GM19025 (cell line): ENCODE data around the gene MMEL1.
"Not testable (repeated sequence)": the region's sequence is repeated elsewhere in the genome, so short reads cannot be mapped to it uniquely, and the experiment has no call there.

ENCODE experiments used
- ATAC-seq: cut with Tn5 transposase; IDR thresholded peaks from one replicate; pipeline ENCODE4 v1.9.1; 2021; ENCODE audit warnings: mild to moderate bottlenecking, low read depth, moderate library complexity; ENCODE audit not compliant: unreplicated experiment

MMEL1 gene

DNA sequence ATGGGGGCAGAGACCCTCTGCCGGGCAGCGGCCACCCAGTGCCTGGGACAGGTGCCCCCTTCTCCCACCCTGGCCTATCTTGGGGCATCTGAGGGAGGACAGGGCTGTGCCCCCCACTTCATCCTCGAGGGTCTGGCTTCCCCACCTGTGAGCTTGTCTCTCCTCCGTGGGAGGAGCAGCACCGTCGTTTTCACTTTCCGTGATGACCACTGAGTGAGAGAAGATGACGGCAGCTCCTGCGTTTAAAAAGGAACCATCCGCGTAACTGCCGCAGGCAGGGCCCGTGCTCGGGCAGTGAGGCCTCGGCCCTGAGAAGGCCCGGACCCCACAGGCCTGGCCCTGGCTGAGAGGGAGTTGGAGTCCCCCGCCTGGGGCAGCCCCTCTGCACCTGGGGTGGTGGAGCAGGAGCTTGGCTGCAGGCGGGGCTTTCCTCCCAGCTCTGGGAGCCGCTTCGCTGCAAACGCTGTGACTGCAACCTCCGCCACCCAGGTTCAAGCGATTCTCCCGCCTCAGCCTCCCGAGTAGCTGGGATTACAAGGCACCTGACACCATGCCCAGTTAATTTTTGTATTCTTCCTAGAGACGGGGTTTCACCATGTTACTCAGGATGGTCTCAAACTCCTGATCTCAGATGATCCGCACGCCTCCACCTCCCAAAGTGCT lies 83.3 kb downstream of the MMEL1 start:
- not testable (repeated sequence) for ATAC-seq

DNA sequence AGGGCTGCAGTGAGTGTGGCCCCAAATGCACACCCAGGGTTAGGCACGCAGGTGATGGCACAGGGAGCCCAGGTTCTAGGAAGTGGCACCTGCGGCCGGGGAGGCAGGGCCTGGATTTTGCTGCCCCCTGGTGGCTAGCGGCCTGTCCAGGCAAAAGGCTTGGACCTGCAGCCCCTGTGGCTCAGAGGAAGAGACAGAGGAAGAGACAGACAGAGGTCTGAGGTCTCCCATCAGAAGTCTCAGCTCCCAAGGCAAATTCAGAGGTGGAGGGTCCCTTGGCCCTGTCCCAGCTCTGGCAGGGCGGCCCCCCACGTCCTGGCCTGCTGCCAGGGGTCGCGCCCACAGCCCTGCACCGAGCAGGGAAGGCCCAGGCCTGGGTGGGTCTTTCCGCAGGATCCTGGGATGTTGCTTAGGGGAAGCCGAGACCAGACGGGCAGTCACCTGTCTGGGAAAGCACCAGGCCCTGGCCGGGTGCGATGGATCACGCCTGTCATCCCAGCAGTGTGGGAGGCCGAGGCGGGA lies 84.7 kb downstream of the MMEL1 start:
- peak; percentile 7 for ATAC-seq

DNA sequence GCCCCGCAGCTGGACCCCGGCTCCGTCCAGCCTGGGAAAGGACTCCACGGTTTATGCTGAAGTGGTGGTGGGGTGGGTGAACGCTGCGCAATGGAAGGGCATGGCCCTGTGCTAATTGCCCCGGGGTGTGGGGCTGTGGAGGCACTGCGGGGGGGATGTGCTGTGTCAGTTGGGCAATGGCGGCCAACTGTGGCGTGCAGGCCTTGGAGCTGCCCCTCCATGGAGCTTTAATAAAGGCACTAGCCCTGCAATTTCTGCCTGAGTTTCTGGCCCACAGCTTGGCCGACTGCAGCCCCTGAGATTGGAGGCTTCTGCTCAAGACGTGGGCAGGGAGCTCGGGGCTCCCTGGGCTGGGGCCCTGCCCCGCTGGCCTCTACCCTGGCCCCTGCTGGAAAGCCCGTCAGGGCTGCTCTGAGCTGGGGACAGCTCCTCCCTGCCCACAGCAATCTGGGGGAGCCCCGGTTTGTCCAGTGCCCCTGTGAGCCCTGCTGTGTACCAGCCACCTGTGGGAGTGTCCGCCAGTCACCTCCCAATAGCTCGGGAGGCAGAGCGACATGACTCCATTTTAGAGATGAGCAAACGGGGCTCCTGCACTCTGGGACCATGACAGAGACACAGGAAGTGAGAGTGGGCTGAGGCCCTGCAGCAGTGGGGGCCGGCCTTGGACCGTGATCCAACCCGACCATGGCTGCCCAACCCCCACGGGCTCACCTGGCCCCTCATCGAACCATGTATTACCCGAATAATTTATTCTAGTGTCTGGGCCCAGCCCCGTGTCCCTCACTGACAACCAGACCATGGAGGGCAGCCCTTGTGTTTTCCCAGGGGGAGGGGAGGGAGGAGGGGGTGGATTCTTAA lies 85.4 kb downstream of the MMEL1 start:
- ATAC-seq: no peak

- peak; percentile 17 for ATAC-seq
Measured at GRCh38 chr1:2546515-2547209, 86.2 kb downstream of the MMEL1 start.

GRCh38 chr1:2545754-2546514 lies 86.9 kb downstream of the MMEL1 start:
- ATAC-seq: peak; percentile 30

DNA sequence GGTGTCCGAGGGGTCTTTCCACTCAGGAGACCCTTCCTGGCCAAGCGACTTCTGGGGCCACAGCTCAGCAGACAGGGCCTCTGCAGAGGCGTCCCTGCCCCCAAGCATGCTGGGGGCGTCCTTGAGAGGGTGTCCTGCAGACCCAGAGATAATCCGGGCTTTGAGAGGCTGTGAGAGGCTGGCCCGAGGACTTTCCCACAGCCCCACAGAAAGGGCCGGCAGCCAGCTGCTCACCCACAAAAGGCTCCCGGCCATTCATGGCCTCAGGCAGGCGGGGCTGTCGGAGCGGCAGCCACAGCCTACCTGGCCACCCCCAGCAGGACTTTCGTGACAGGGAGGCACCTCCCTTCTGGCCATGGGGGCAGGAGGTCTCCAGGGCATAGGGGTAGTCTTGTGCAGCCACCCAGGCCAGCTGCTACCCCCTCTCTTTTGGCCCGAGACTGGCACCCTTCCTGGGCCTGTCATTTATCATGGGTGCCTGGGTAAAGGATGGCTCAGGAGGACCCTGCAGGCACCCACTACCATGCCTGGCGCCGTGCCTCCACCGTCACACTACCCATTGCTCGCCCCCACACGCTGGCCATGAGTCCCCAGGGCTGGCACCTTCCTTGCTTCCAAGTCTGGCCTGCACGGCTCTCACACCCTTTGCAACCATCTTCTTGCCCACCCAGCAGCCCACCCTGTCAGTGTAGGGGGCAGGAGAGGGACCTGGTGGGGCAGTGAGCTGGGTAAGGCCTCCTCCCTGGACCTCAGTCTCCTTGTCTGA lies 87.8 kb downstream of the MMEL1 start:
- ATAC-seq: no peak

DNA sequence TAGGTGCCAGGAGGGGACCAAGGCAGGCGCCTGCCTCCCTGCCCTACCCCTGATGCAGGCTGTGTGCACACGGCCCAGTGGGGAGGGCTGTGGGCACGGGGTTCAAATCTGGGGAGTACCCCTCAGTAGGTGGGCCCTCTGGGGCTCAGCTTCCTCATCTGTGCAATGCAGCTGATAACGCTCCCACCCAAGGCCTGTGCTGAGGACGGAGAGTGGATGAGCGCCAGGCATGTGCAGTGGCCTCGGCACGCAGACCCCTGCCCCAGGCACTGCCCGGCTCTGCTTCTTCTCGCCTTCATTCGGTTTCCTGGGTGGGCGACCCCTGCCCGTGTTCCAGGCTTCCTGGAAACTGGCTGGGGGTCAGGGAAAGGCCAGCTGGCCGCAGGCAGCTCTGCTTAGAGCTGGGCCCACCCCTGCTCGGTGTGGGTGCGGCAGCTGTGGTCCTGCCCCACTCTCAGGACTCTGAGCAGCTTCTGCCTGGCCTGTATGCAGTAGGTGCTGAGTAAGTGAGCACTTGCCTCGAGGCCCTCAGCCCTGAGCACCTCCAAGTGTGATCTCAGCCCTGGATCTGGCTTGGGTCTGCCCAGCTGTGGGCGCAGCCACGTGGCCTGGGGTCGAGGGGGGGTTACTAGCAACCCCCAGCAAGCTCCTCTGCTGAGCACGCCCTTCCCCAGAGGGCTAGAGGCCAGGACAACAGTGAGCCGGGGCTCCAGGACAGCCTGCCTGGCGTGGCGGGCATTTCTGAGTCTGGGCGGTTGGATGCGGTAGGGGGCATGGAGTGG lies 88.5 kb downstream of the MMEL1 start:
- no peak for ATAC-seq

- ATAC-seq: no peak
Measured at GRCh38 chr1:2543543-2544092, 89.2 kb downstream of the MMEL1 start.

DNA sequence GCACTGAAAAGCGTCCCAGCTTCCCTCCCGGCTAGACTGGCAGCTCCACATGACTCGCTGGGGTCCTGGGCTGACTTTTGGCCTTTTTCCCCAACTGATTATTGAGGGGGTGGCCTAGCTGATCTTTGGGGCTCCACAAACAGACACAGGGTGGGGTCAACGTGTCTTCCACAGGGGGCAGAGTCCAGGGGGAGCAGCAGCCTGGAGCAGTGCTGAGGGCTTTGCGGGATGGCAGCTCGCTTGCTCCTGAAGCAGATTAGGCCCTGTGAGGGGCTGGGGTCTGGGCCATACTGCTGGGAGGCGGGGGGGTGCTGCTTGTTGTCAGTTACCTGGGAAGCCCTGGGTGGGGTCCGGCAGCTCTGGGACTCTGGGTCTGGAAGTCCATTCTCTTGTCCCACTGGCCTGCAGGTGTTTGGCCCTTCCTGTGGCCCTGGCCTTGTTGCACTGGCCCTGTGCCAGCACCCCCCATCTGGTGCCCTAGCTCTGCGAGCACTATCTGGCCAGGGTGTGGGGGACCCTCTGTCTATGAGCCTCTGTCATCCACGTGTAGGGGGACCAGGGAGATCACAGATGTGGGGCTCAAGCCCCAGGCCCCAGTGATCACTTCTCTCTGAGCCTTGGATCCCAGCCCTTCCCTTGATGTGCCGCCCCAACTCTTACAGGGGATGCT lies 90.4 kb downstream of the MMEL1 start:
- no peak for ATAC-seq

GRCh38 chr1:2541619-2542245 lies 91.1 kb downstream of the MMEL1 start:
- no peak for ATAC-seq

DNA sequence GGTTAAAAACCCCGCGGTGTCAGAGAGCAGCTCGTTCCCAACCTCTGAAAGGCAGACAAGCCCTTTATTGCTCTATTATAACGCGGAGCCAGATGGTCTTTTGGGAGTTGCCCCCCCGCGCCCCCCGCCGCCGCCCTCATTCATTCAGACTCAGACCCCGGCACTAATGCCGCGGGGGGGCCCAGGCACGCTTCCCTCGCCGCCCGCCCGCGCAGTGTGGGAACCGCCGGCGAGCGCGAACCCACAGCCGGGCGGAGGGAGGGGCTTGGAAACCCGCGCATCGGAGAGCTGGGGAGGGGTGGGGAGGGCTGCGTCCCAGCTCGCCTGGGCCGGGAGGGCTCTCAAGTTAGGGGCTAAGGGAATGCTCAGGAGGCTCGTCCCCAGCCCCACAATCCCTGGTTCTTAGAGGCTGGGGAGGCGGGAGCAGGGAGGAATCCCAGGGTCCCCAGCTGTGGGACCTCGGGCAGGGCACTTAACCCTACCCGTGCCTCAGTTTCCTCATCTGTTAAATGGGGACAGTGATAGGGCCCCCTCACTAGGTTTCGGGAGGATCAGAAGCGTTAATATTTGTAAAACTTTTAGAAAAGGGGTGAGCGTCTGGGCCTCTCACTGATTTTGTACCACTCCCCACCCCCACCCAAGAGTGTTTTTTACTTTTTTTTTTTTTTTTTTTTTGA lies 91.9 kb downstream of the MMEL1 start:
- ATAC-seq: no peak
